ENCODE measurements around the gene TTLL11. TPM values are rescaled to one million over a fixed set of nuclear protein-coding genes. Genes with fewer than 3 reads are reported as not detected.

Gene TTLL11
- total and polyA plus RNA-seq, 2 of the 8 experiments (the other 6 are each of a cell fraction or from before 2014, with no cell fraction given): 0.56 to 0.80 TPM

DNA sequence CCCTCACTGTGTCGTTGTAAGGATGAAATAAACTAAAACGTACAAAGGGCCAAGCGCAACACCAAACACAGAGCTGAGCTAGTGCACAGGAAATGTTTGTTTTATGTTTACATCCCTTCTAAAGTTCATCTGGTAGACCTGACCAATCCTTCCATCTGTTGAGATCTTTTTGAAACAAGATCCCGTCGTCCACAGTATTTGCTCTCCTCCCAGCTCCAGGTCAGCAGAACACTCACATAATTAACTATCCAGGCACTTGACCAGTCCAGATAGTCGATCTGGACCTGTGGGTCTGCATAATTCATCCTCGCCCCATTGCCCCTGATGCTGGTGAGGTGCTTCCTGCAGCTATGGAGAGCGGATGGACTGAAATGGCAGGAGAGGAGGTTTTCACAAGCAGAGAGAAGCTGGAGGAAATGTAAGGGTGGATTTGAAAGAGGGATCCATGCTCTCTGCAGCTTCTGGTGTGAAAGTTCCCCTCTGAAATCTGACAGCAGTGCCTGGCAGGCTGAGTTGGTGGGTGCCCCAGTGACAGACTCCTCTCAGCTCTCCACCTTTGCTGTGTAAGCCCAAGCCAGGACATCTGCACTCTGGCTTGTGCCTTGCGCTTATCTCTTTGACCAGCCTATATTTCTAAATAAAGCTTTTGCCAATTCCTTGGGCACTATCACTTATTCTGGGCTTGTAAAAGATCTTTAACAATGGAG is 102.4 kb downstream of the TTLL11 start:
- H2BK120ac ChIP-seq (replicated peaks; ENCODE audit: low read depth, low read length): no peak overlapping the region
- no peak overlapping the region for H2BK20ac ChIP-seq (ENCODE audit: low read length)
- no peak overlapping the region for H3K4me3 ChIP-seq (ENCODE audit: extremely low read depth in 1 of 4, insufficient read depth in 2 of 4, low read depth in 3 of 4, low read length in 4 of 4)
- no peak overlapping the region for H3K14ac ChIP-seq (ENCODE audit: insufficient read length)
- H3K4ac ChIP-seq (replicated peaks; ENCODE audit: insufficient read length, low read depth, low read length): no peak overlapping the region
- H3K9me3 ChIP-seq (ENCODE audit: insufficient read depth in 2 of 2, low read depth in 1 of 2, low read length in 1 of 2): no peaks in the 10 kb centered on the region
- H2BK15ac ChIP-seq (ENCODE audit: low read length): no peak overlapping the region
- no peak overlapping the region for H3K23ac ChIP-seq (ENCODE audit: insufficient read length)
- no peak overlapping the region for H3K18ac ChIP-seq (ENCODE audit: extremely low read depth, low read length)
- no peaks in the 10 kb centered on the region for H3K79me2 ChIP-seq (ENCODE audit: control insufficient read depth in 1 of 2, insufficient read depth in 2 of 2, low read length in 2 of 2)
- no peak overlapping the region for H3K4me2 ChIP-seq (ENCODE audit: insufficient read depth in 1 of 2, low read depth in 2 of 2, low read length in 2 of 2)
- H3K36me3 ChIP-seq (ENCODE audit: control insufficient read depth in 2 of 4, insufficient read depth in 4 of 4, low read length in 3 of 4): no peaks in the 10 kb centered on the region
- no peak overlapping the region for H2AK5ac ChIP-seq (ENCODE audit: low read depth, low read length)
- FAIRE-seq (no peak), DNase-seq (ENCODE audit: low read depth in 1 of 2, low spot score in 2 of 2) (no peak)
- no peak overlapping the region for H2BK5ac ChIP-seq (ENCODE audit: low read depth, low read length)
- H3K4me1 ChIP-seq (replicated peaks in 1 of 4; ENCODE audit: control insufficient read depth in 3 of 4, insufficient read depth in 4 of 4, low read length in 3 of 4): no peaks in the 10 kb centered on the region
- H4K91ac ChIP-seq (replicated peaks; ENCODE audit: insufficient read length, low read length): no peak overlapping the region
- H4K8ac ChIP-seq (ENCODE audit: extremely low read depth, insufficient read depth, low read length): no peak overlapping the region
- ChIA-PET POLR2A (ENCODE audit: partially characterized antibody) (no interaction called here), CTCF (ENCODE audit: partially characterized antibody) (interaction anchor here (0.6 to 4.1 kb wide), 29 partner anchors 12 to 493 kb away, joined by 3 to 20 read pairs (median 4); no protein-coding TSS in a partner anchor)
- H3K23me2 ChIP-seq (ENCODE audit: low read depth, low read length): no peaks in the 10 kb centered on the region
- no peak overlapping the region for H2BK12ac ChIP-seq (ENCODE audit: low read depth, low read length)
- H4K20me1 ChIP-seq (replicated peaks in 1 of 2; ENCODE audit: control insufficient read depth in 1 of 2, insufficient read depth in 2 of 2, low read length in 2 of 2): no peaks in the 10 kb centered on the region
- no peak overlapping the region for H2AFZ ChIP-seq (ENCODE audit: low read length)
- no peak overlapping the region for H3K27ac ChIP-seq (ENCODE audit: low read depth, low read length)
- H3K56ac ChIP-seq (replicated peaks; ENCODE audit: insufficient read length, low read depth, low read length): no peak overlapping the region
- no peak overlapping the region for H4K5ac ChIP-seq (ENCODE audit: insufficient read length, low read depth, low read length)
- 86% methylated on average over 9 of the region's 9 CpGs; no CpG with 5 or more reads in 1 of the 2 experiments for WGBS, 2 experiments (ENCODE audit: extremely low coverage in 1 of 2, insufficient coverage in 1 of 2, insufficient read length in 1 of 2, insufficient replicate concordance in 2 of 2, low coverage in 1 of 2, low lambda C conversion rate in 2 of 2, missing lambda C conversion rate in 1 of 2)
- no peak overlapping the region for H3K9ac ChIP-seq (replicated peaks in 1 of 4; ENCODE audit: extremely low read depth in 1 of 4, low read depth in 3 of 4, low read length in 3 of 4)
- H3K27me3 ChIP-seq (replicated peaks in 1 of 4; ENCODE audit: control insufficient read depth in 3 of 4, extremely low read depth in 1 of 4, insufficient read depth in 3 of 4, low read length in 3 of 4): no peaks in the 10 kb centered on the region; a peak in 2 of 7 replicates
- H3K79me1 ChIP-seq (ENCODE audit: low read depth, low read length): no peaks in the 10 kb centered on the region
- TF ChIP-seq KDM4A (IDR thresholded peaks at IDR 0.05; ENCODE audit: low read depth, low read length, severe bottlenecking): no peak
- TF ChIP-seq, protein P1, sequence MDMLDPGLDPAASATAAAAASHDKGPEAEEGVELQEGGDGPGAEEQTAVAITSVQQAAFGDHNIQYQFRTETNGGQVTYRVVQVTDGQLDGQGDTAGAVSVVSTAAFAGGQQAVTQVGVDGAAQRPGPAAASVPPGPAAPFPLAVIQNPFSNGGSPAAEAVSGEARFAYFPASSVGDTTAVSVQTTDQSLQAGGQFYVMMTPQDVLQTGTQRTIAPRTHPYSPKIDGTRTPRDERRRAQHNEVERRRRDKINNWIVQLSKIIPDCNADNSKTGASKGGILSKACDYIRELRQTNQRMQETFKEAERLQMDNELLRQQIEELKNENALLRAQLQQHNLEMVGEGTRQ (IDR thresholded peaks at IDR 0.05; ENCODE audit: low read length): no peak
- no peak for TF ChIP-seq POLR2A (IDR thresholded peaks at IDR 0.05; ENCODE audit: control extremely low read depth in 1 of 2, low read depth in 2 of 2, low read length in 2 of 2)
- TF ChIP-seq RXRA (IDR thresholded peaks at IDR 0.05; ENCODE audit: insufficient read depth, low read depth, low read length): no peak
- TF ChIP-seq EP300 (IDR thresholded peaks at IDR 0.05; ENCODE audit: borderline replicate concordance in 1 of 2, low read depth in 2 of 2, low read length in 2 of 2): no peak
- TF ChIP-seq TAF1 (IDR thresholded peaks at IDR 0.05; ENCODE audit: low read depth, low read length): no peak
- no peak for TF ChIP-seq ASH2L (IDR thresholded peaks at IDR 0.05; ENCODE audit: low read length)
- TF ChIP-seq CHD2 (IDR thresholded peaks at IDR 0.05; ENCODE audit: low read length): no peak
- TF ChIP-seq NRF1 (IDR thresholded peaks at IDR 0.05; ENCODE audit: low read depth, low read length): no peak

Data from H1 (cell line).